Jurkat, Clone E6-1 (cell line): ENCODE results near the gene PDE6G.

Experiments used
- DNase-seq: peaks from one replicate; pipeline ENCODE4 v3.0.0-alpha.2; 2011; ENCODE audit warnings: low read depth, low spot score
- H3K4me3 ChIP-seq: 2 replicates; pipeline ENCODE4 v1.5.1; 2011; ENCODE audit warnings: mild to moderate bottlenecking, low read length, control low read depth, moderate library complexity

The PDE6G gene

DNA sequence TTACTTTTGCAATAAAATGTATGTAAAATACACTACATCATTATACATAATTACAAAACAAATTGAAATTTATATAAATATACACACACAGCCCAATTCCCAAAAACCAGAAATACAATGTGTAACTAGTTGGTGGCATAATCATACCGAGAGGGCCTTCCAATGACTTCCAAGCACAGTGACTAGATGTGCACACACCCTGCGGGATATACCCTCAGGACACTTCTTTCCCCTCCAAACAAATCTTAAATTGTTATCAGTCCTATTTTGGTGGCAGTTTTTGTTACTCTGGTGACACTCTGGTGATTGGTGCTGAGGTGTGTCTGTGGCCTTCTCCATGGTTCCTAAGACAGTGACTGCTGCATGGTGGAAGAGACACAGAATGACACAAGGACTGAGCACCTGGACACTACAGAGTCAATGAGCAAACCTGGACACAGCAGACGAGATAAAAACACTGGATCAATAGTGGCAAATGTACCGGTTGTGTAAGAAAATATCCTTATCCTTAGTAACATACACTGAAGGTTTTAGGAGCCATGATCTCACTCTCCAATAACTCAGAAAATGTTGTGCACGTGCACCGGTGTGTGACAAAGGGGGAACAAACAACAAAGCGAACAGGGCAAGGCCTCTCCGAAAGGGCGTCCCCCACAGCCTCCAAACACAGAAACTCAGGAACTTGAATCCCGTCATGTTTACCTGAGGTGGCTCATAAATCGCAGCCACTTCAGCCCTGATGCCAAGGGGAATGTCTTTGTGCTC is 52.3 kb downstream of the PDE6G start:
- DNase-seq, result no peak
- no peak overlapping the region for H3K4me3 ChIP-seq

DNA sequence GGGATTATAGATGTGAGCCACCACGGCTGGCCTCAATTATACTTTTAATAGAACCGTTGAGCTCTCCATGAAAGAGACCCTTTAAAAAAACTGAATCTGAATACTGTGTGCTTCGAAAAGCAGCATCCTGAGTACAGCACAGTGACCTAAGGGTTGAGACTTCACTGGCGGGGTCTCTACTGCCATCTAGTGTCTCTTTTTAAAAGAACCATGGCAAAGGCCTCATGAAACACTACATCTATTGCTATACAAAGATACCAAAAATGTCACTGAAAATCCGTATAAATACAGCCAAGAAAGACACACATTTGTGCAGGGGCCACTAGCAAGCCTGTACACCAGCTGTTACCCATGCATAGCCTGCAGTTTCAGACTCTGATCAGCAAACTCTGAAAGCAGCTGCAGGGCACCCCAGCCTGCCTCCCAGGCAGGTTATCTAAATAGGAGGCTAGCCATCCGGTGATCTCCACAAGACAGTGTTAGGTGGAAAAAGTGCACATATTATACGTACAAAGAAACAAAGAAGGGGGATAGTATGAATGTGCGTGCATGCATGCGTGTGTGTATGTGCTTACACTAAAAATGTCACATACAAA is 54.7 kb downstream of the PDE6G start:
- DNase-seq, result peak; percentile 65
- H3K4me3 ChIP-seq, result no peak overlapping the region
